RWPE1 (cell line): ENCODE data around the gene PDCL2.
"Not testable (repeated sequence)": the region's sequence is repeated elsewhere in the genome, so short reads cannot be mapped to it uniquely, and the experiment has no call there.

ENCODE experiments used
- CTCF ChIA-PET: fragments of 350-600 bp; sonication (Branson Sonifier 250); formaldehyde crosslinking; extraction: SDS; loops from one replicate; lab custom pipeline; 2021; lab: Yijun Ruan, JAX
- POLR2A ChIA-PET: fragments of 400-600 bp; formaldehyde crosslinking; extraction: SDS; loops from one replicate; lab custom pipeline; 2020; ENCODE audit warnings: antibody characterized with exemption; ENCODE audit not compliant: low non-redundant PET; lab: Yijun Ruan, JAX
- DNase-seq: peaks from one replicate; pipeline ENCODE4 v3.0.0; 2012; ENCODE audit warnings: low spot score
- H3K27ac ChIP-seq: fragments of 450-650 bp; 2 replicates; pipeline ENCODE4 v1.5.1; 2017
- TF ChIP-seq, protein P1 (sequence below): fragments of 450-650 bp; conservative IDR thresholded peaks from 2 replicates; pipeline ENCODE4 v1.5.1; 2017; ENCODE audit warnings: low read depth, mild to moderate bottlenecking

The PDCL2 gene

DNA sequence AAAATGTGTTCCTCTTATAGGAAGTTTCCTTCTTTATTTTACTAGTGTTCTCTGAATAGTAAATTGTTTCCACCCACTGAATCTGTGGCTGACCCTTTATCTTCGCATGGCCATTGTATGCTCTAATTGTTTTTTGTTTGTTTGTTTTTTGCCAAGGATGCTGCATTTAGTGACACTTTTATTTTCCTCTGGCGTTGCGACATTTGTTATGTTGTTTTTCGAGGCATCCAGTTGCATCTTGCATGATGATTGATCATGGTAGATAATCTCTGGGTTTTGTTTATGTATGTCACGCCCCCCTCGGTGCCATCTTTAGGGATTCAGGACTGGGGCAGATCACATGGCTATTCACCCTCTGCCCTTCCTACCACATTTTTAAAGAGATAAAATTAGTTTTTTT is 41.9 kb upstream of the PDCL2 start:
- H3K27ac ChIP-seq: no peak overlapping the region
- TF ChIP-seq, protein P1, sequence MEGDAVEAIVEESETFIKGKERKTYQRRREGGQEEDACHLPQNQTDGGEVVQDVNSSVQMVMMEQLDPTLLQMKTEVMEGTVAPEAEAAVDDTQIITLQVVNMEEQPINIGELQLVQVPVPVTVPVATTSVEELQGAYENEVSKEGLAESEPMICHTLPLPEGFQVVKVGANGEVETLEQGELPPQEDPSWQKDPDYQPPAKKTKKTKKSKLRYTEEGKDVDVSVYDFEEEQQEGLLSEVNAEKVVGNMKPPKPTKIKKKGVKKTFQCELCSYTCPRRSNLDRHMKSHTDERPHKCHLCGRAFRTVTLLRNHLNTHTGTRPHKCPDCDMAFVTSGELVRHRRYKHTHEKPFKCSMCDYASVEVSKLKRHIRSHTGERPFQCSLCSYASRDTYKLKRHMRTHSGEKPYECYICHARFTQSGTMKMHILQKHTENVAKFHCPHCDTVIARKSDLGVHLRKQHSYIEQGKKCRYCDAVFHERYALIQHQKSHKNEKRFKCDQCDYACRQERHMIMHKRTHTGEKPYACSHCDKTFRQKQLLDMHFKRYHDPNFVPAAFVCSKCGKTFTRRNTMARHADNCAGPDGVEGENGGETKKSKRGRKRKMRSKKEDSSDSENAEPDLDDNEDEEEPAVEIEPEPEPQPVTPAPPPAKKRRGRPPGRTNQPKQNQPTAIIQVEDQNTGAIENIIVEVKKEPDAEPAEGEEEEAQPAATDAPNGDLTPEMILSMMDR: no peak
- no peak for DNase-seq
- ChIA-PET POLR2A (no interaction called here), CTCF (no interaction called here)

DNA sequence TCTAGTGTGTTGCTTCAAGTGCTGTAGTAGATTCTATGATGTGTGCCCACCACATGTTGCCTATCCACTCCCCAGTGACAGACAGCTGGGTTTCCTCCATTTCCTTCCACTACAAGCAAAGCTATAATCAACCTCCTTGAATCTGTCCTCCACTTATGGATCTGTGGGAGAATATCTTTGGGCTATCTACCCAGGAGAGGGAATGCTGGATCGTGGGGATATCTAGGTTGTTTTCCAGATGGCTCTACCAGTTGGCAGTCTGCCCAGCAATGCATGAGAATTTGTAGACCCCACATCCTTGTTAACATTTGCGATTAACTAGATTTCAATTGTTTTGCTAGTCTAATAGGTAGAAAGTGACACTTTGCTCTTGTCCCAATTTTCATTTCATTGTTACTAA is 33.8 kb upstream of the PDCL2 start:
- H3K27ac ChIP-seq: no peak overlapping the region
- ChIA-PET CTCF (no interaction called here), POLR2A (no interaction called here)
- TF ChIP-seq, protein P1: no peak
- no peak for DNase-seq

DNA sequence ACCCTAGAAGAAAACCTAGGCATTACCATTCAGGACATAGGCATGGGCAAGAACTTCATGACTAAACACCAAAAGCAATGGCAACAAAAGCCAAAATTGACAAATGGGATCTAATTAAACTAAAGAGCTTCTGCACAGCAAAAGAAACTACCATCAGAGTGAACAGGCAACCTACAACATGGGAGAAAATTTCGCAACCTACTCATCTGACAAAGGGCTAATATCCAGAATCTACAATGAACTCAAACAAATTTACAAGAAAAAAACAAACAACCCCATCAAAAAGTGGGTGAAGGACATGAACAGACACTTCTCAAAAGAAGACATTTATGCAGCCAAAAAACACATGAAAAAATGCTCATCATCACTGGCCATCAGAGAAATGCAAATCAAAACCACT is 32.0 kb upstream of the PDCL2 start:
- DNase-seq, POLR2A ChIA-PET, CTCF ChIA-PET, H3K27ac ChIP-seq: not testable (repeated sequence)

DNA sequence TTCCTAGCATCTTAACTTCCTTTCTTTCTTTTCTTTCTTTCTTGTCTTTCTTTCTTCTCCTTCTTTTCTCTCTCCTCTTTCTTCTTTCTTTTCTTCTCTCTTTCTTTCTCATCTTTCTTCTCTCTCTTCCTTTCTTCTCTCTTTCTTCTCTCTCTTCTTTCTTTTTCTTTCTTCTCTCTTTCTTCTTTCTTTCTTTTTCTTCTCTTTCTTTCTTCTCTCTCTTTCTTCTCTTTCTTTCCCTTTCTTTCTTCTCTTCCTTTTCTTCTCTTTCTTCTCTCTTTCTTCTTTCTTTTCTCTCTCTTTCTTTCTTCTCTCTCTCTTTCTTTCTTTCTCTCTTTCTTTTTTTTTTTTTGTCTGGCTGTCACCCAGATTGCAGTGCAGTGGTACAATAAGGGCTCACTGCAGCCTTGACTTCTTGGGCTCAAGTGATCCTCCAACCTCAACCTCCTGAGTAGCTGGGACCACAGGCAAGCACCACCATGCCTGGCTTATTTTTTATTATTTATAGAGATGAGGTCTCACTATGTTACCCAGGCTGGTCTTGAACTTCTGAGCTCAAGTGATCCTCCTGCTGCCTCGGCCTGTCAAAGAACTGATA is 26.6 kb upstream of the PDCL2 start:
- TF ChIP-seq, protein P1: no peak
- peak overlapping the region; percentile 83 for H3K27ac ChIP-seq
- DNase-seq: no peak
- ChIA-PET CTCF (interaction anchor here (1.1 kb wide), 1 partner anchor 9 kb away, joined by 4 read pairs; no protein-coding TSS in a partner anchor), POLR2A (no interaction called here)

DNA sequence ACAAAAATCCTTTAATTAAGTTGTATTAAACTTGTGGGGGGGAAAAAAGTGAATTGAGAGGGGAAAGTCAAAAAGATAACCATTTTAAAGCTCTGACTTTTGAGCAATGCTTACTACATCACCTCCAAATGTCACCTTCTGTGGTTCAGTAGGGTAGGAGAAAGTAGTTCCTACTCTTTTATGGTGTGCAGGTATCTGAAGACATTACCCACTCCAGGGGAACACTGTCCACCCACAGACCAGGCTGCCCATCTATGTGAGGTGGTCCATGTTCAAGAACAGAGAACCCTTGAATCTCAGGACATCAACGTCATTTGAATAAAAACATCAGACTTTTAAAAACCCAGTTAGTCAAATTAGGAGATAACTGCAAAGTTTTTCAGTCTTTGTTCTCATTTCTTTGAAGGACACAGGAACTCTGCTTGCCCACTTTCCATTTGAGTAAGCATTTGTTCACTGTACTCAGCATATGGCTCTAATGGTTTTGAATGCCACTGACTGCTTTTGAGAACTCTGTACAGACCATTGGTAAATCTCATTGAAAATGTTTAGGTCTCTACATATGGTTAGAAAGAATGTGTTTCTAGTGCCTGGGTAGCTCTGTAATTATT is 25.6 kb upstream of the PDCL2 start:
- TF ChIP-seq, protein P1: no peak
- POLR2A ChIA-PET: no interaction called here
- CTCF ChIA-PET: no interaction called here

DNA sequence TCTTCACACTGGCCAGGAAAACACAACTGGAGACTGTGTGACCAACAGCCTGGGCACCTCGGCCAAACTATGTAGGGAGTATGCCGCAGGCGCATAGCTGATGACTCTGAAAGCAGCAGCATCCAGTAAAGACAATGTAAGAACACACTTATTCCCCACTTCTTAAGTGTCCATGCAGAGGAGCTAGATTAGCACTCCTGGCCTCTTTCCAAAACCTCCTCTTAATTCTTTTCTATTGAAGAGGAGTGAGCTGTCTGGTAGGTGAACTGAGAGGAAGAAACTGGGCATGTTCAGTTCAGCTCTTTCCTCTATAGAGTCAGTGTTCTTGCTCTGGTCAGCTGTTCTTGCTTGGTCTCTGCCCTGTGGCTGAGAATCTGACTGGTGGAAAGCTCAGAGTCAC is 23.0 kb upstream of the PDCL2 start:
- ChIA-PET CTCF (no interaction called here), POLR2A (no interaction called here)
- no peak for DNase-seq
- no peak overlapping the region for H3K27ac ChIP-seq
- TF ChIP-seq, protein P1: no peak

More for the DNA sequence above, 25.6 kb upstream of the PDCL2 start:
- H3K27ac ChIP-seq: no peak overlapping the region
- no peak for DNase-seq

DNA sequence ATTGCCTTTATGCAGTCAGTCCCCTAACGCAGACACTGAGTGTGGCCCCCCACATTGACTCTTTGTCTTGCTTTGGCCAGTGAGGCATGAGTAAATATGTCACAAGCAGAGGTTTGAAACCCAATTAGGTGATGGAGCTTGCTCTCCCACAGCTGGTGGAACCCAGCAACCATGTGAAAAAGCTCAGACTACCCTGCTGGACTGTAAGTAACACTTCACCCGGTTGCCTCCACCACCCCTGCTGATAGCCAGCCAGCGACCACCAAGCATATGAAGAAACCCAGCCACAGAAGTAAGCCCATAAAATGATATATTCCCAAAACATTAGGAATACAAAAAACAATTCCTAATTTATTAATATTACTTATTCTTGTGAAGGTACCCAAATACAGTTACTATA is 21.6 kb upstream of the PDCL2 start:
- ChIA-PET POLR2A (no interaction called here), CTCF (no interaction called here)
- TF ChIP-seq, protein P1: no peak
- H3K27ac ChIP-seq: no peak overlapping the region
- no peak for DNase-seq
